ENCODE results near the gene PITHD1.
"Not testable (repeated sequence)": the region's sequence is repeated elsewhere in the genome, so short reads cannot be mapped to it uniquely, and the experiment has no call there.

DNA sequence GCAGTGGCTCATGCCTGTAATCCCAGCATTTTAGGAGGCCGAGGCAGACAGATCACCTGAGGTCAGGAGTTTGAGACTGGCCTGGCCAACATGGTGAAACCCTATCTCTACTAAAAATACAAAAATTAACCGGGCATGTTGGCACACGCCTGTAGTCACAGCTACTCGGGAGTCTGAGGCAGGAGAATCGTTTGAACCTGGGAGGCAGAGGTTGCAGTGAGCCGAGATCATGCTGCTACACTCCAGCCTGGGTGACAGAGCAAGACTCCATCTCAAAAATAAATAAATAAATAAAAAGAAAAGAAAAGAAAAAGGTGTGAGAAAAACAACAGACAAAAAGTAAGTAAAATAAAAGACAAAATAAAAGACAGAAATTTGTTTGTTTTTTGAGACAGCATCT, 55.9 kb downstream of the PITHD1 start:
- TF ChIP-seq POLR2AphosphoS5 (IDR thresholded peaks at IDR 0.05); POLR2A (IDR thresholded peaks at IDR 0.05; ENCODE audit: low read depth): not testable (repeated sequence)

Data from esophagus muscularis mucosa (tissue), 2 donors.